COLO829 (cell line): ENCODE data around the gene MYORG.
"Not testable (repeated sequence)": the region's sequence is repeated elsewhere in the genome, so short reads cannot be mapped to it uniquely, and the experiment has no call there.

ENCODE experiments used
- DNase-seq: peaks from one replicate; pipeline ENCODE4 v3.0.0; 2012; ENCODE audit warnings: low spot score

MYORG gene

DNA sequence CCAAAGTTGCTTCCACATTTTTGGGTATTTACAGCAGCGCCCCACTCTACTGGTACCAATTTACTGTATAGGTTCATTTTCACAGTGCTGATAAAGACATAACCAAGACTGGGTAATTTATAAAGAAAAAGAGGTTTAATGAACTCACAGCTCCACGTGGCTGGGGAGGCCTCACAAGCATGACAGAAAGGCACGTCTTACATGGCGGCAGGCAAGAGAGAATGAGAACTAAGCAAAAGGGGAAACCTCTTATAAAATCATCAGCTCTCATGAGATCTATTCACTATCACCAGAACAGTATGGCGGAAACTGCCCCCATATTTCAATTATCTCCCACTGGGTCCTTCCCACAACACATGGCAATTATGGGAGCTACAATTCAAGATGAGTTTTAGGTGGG is 7.9 kb downstream of the MYORG start:
- DNase-seq: not testable (repeated sequence)

DNA sequence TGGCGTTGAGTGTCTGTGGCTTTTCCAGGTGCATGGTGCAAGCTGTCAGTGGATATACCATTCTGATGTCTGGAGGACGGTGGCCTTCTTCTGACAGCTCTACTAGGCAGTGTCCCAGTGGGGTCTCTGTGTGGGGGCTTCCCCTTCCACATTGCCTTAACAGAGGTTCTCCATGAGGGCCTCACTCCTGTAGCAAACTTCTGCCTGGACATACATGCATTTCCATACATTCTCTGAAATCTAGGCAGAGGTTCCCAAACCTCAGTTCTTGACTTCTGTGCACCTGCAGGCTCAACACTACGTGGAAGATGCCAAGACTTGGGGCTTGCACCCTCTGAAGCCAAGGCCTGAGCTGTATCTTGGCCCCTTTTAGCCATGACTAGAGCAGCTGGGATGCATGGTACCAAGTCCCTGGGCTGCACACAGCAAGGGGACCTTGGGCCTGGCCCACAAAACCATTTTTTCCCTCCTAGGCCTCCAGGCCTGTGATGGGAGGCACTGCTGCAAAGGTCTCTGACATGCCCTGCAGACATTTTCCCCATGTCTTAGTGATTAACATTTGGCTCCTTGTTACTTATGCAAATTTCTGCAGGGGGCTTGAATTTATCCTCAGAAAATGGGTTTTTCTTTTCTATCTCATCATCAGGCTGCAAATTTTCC is 8.8 kb downstream of the MYORG start:
- not testable (repeated sequence) for DNase-seq

GRCh38 chr9:34366365-34366764 is 10.3 kb downstream of the MYORG start:
- DNase-seq: no peak

GRCh38 chr9:34365282-34365681 is 11.4 kb downstream of the MYORG start:
- no peak for DNase-seq

DNA sequence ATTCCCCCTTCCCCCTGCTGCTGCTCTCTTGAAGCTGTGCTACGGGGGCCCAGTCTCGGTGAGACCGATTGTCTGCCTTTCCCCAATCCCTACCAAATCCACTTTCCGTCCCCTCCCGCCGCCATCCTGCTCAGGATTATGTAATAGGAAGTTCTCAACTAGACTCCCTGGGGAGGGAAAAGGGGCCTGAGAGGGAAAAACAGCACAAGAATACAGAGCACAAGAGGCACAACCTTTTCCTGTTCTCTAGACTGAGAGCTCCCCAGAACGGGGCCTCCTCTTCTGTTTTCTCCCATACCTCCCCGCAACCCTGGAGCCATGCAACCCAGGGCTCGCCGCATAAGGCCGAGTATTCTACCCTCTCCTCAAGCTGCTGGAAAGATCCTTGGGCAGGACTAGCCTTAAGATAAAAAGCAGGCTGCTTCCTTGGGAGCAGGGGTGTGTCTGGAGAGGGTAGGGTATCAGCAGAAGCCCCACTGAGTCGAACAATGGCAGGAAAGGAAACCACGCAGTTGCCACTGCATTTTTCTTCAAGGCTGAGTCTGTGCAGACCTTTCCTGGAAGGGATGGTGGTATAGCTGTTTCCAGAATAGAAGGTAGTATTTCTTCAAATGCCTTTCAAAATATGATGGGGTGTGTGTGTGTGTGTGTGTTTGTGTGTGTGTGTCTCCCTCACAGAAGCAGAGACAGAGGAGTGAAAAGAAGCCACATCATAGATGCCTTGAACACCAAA is 12.9 kb downstream of the MYORG start:
- DNase-seq: no peak

- no peak for DNase-seq
These were observed 14.0 kb downstream of the MYORG start for GRCh38 chr9:34362614-34363214.

- not testable (repeated sequence) for DNase-seq
These were observed 23.7 kb downstream of the MYORG start for GRCh38 chr9:34352957-34353356.

- not testable (repeated sequence) for DNase-seq
These were observed 24.5 kb downstream of the MYORG start for GRCh38 chr9:34352122-34352652.

- no peak for DNase-seq
These were observed 27.4 kb downstream of the MYORG start for GRCh38 chr9:34349324-34349723.

GRCh38 chr9:34347800-34348158 is 28.9 kb downstream of the MYORG start:
- no peak for DNase-seq

GRCh38 chr9:34346873-34347799 is 29.6 kb downstream of the MYORG start:
- DNase-seq: no peak

DNA sequence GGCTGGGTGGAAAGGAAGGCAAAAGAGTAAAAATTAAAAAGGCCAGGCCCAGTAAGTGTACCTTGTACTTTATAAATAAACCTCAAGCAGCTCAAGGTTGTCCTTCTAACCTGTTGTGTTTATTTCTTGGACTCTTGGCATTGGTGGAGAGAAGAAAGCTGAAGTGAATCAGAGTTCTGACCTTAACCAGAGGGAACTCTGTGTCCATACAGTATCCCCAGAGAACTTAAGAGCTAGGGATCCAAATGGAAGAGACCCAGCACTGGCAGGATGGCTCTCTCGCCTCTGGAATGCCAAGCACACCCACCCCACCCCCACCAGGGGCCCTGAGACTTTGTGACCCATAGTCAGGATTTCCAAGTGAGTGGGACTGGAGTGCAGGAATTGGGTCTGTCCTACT is 33.1 kb downstream of the MYORG start:
- no peak for DNase-seq

DNA sequence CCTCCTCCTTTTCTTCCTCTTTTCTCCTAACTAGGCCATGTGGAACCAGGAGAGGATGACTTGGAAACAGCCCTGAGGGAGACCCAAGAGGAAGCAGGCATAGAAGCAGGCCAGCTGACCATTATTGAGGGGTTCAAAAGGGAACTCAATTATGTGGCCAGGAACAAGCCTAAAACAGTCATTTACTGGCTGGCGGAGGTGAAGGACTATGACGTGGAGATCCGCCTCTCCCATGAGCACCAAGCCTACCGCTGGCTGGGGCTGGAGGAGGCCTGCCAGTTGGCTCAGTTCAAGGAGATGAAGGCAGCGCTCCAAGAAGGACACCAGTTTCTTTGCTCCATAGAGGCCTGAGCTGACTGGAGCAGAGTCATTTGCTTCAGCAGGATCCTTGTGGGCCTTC is 33.6 kb downstream of the MYORG start:
- DNase-seq: no peak

- DNase-seq: no peak
These were observed 34.9 kb downstream of the MYORG start for GRCh38 chr9:34341659-34342295.

- DNase-seq: no peak
These were observed 37.9 kb downstream of the MYORG start for GRCh38 chr9:34338665-34339385.

DNA sequence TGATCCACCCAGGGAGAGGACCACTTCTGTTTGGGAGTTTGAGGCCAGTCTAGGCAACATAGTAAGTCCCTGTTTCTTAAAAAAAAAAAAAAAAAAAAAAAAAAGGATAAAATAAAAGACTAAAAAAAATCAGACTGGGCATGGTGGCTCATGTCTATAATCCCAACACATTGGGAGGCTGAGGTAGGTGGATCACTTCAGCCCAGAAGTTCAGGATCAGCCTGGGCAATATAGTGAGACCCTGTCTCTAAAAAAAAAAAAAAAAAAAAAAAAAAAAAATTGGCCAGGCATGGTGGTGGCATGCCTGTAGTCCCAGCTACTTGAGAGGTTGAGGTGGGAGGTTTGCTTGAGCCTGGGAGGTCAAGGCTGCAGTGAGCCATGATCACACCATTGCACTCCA is 38.6 kb downstream of the MYORG start:
- DNase-seq: not testable (repeated sequence)

DNA sequence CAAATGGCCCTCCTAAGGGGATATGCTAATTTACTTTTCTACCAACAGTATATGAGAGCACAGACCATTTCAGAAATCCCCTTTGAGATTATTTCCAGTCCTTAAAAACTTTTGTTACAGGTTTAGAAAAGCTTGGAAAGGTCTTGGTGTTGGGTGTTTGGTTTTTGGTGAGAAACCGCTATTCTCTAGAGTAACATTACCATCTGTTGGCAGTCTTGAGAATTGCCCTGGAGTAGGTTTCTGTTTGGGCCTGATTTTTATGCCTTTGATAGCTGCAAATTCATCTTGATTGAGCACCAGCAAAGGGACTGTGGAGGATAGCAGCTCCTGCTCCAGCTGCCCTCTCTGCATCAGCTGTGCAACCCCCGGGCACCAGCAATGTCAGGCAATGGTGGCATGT is 39.3 kb downstream of the MYORG start:
- DNase-seq: no peak

GRCh38 chr9:34335376-34335775 is 41.3 kb downstream of the MYORG start:
- no peak for DNase-seq

- no peak for DNase-seq
These were observed 41.8 kb downstream of the MYORG start for GRCh38 chr9:34334916-34335315.

DNA sequence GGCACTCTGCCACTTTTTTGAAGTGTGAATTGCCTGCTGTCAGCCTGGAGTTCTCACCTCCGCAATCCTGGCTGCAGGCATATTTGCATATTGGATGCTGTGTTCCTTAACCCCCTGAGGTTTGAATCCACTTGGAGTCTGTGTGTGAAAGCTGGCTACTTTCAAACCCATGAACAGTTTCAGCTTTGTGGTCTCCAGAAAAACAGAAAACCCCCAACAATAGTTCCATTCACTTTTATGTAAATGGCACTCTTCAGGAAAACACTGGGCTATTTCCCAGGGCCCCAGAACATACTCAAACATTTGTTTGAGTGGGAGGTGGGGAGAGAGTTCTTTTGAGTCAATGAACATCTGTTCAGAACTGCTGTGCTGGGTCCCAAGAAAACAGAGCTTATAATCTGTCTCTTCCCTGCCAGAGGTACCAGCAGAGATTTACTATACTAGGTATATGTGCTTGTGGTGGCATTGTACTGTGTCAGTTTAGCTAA is 42.3 kb downstream of the MYORG start:
- peak; percentile 95 for DNase-seq

GRCh38 chr9:34333836-34334235 is 42.9 kb downstream of the MYORG start:
- no peak for DNase-seq
